ENCODE results near the gene ANXA9.

DNA sequence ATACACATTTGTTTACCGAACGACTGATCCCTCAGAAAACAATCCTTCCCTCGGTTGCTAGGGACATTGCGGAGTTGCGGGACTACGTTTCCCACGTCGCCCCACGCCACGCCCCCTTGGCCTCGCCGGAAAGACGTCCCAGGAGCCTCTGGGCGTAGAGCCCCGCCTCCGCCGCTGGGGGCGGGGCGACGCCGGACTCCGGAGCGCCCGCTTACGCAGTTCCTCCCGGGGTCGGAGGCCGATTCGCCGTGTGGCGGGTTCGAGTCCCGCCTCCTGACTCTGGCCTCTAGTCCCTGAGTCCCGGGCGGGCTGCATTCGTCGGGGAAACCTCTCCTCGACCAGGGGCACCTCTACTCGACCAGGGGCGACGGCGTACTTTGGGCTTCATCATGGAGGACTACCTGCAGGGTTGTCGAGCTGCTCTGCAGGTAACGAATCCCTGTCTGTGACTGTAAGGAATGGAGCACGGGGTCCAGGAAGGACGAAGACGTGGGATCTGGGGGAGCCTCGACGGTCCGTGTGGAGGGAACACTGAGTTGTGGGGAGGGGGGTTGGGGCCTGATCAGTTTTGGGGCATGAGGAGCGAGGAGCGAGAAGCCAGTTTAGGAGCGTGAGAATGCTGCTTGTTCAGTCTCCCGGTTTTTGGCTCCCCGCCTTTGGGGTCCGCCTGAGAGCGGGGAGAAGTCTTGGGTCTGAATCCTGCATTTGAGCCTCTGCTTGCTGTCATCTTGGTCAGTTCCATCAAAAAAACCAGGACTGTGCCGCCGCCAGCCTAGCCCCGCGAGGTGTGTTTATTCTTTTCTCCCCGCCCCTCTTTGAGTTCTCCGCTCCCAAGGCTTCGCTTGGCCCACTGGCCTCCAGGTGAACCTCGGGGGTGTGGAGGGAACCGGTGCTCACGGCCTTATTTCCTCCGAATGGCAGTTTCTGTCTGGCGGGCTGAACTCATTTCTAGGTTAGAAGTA is 26.4 kb downstream of the ANXA9 start, which contains the start of gene PRUNE1:
- TF ChIP-seq TAF1 (IDR thresholded peaks at IDR 0.05; ENCODE audit: low read depth) (peak; percentile 67), NFIC (IDR thresholded peaks at IDR 0.05) (no peak), CEBPB (IDR thresholded peaks at IDR 0.05) (no peak), EP300 (IDR thresholded peaks at IDR 0.05; ENCODE audit: borderline replicate concordance) (peak; percentile 34; the same call in 1 of the 2 replicates), CREB1 (IDR thresholded peaks at IDR 0.05; ENCODE audit: low read depth) (peak; percentile 70), TCF12 (IDR thresholded peaks at IDR 0.05; ENCODE audit: low read depth) (peak; percentile 71; the same call in 1 of the 2 replicates), RAD21 (IDR thresholded peaks at IDR 0.05; ENCODE audit: low read depth) (no peak)
- TF ChIP-seq, protein P1, sequence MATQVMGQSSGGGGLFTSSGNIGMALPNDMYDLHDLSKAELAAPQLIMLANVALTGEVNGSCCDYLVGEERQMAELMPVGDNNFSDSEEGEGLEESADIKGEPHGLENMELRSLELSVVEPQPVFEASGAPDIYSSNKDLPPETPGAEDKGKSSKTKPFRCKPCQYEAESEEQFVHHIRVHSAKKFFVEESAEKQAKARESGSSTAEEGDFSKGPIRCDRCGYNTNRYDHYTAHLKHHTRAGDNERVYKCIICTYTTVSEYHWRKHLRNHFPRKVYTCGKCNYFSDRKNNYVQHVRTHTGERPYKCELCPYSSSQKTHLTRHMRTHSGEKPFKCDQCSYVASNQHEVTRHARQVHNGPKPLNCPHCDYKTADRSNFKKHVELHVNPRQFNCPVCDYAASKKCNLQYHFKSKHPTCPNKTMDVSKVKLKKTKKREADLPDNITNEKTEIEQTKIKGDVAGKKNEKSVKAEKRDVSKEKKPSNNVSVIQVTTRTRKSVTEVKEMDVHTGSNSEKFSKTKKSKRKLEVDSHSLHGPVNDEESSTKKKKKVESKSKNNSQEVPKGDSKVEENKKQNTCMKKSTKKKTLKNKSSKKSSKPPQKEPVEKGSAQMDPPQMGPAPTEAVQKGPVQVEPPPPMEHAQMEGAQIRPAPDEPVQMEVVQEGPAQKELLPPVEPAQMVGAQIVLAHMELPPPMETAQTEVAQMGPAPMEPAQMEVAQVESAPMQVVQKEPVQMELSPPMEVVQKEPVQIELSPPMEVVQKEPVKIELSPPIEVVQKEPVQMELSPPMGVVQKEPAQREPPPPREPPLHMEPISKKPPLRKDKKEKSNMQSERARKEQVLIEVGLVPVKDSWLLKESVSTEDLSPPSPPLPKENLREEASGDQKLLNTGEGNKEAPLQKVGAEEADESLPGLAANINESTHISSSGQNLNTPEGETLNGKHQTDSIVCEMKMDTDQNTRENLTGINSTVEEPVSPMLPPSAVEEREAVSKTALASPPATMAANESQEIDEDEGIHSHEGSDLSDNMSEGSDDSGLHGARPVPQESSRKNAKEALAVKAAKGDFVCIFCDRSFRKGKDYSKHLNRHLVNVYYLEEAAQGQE (IDR thresholded peaks at IDR 0.05; ENCODE audit: low read depth) = no peak
- TF ChIP-seq, protein P2, sequence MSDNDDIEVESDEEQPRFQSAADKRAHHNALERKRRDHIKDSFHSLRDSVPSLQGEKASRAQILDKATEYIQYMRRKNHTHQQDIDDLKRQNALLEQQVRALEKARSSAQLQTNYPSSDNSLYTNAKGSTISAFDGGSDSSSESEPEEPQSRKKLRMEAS (IDR thresholded peaks at IDR 0.05) = peak; percentile 45
